Rectal smooth muscle tissue (tissue), 1 donor: Measurements from ENCODE around the gene CHURC1.

ENCODE experiments used
- H3K27ac ChIP-seq: one replicate; pipeline ENCODE4 v1.7.0; 2013; ENCODE audit warnings: low read depth, low read length, inconsistent platforms
- H3K27me3 ChIP-seq: one replicate; pipeline ENCODE4 v1.7.0; 2013; ENCODE audit warnings: low read length; ENCODE audit not compliant: control insufficient read depth, insufficient read depth
- H3K36me3 ChIP-seq: one replicate; pipeline ENCODE4 v1.7.0; 2013; ENCODE audit warnings: low read length; ENCODE audit not compliant: control insufficient read depth, insufficient read depth
- H3K4me1 ChIP-seq: one replicate; pipeline ENCODE4 v1.7.0; 2013; ENCODE audit warnings: low read length; ENCODE audit not compliant: control insufficient read depth, insufficient read depth
- H3K4me3 ChIP-seq: one replicate; pipeline ENCODE4 v1.7.0; 2013; ENCODE audit warnings: low read length
- H3K9ac ChIP-seq: one replicate; pipeline ENCODE4 v1.7.0; 2013; ENCODE audit warnings: low read length

Gene CHURC1

GRCh38 chr14:64932231-64932630 lies 18.0 kb downstream of the CHURC1 start:
- H3K4me3 ChIP-seq, result no peak overlapping the region
- H3K27ac ChIP-seq, result no peak overlapping the region
- no peaks in the 10 kb centered on the region for H3K27me3 ChIP-seq
- peaks cover 9% of the 10 kb centered on the region for H3K4me1 ChIP-seq
- H3K9ac ChIP-seq, result no peak overlapping the region
- H3K36me3 ChIP-seq, result peaks cover 4% of the 10 kb centered on the region

- Histone ChIP-seq H3K4me3 (no peak overlapping the region), H3K27ac (no peak overlapping the region), H3K9ac (no peak overlapping the region), H3K27me3 (no peaks in the 10 kb centered on the region), H3K36me3 (peaks cover 4% of the 10 kb centered on the region), H3K4me1 (peaks cover 9% of the 10 kb centered on the region)
Observed at GRCh38 chr14:64934338-64934929, 20.2 kb downstream of the CHURC1 start.

DNA sequence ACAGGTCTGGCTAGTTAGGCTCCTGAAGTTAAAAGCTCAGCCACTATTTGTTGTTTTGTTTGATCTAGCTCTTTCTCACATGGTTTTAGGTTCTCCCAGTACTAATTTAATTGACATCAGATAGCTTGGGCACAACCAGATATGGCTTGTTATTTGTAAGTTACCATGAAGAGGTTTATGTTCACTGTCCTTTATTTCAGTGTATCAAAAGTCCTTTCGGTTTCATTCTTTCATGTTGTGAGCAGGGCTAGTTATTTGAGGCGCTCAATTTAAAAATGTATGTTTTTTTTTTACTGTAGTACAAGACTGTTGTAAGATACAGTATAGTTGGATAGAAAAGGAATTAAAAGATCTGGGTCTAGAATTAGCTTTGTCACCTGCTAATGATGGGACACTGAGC lies 21.3 kb downstream of the CHURC1 start:
- Histone ChIP-seq H3K27me3 (no peaks in the 10 kb centered on the region), H3K4me1 (peaks cover 2% of the 10 kb centered on the region), H3K4me3 (no peak overlapping the region), H3K27ac (no peak overlapping the region), H3K36me3 (peaks cover 4% of the 10 kb centered on the region), H3K9ac (no peak overlapping the region)

GRCh38 chr14:64937171-64937820 lies 23.0 kb downstream of the CHURC1 start:
- no peak overlapping the region for H3K9ac ChIP-seq
- H3K36me3 ChIP-seq, result peaks cover 4% of the 10 kb centered on the region
- peaks cover 2% of the 10 kb centered on the region for H3K4me1 ChIP-seq
- H3K4me3 ChIP-seq, result no peak overlapping the region
- no peak overlapping the region for H3K27ac ChIP-seq
- H3K27me3 ChIP-seq, result no peaks in the 10 kb centered on the region

GRCh38 chr14:64937821-64938193 lies 23.6 kb downstream of the CHURC1 start:
- no peaks in the 10 kb centered on the region for H3K27me3 ChIP-seq
- H3K4me3 ChIP-seq, result no peak overlapping the region
- peaks cover 2% of the 10 kb centered on the region for H3K4me1 ChIP-seq
- H3K9ac ChIP-seq, result no peak overlapping the region
- no peak overlapping the region for H3K27ac ChIP-seq
- peaks cover 2% of the 10 kb centered on the region for H3K36me3 ChIP-seq

DNA sequence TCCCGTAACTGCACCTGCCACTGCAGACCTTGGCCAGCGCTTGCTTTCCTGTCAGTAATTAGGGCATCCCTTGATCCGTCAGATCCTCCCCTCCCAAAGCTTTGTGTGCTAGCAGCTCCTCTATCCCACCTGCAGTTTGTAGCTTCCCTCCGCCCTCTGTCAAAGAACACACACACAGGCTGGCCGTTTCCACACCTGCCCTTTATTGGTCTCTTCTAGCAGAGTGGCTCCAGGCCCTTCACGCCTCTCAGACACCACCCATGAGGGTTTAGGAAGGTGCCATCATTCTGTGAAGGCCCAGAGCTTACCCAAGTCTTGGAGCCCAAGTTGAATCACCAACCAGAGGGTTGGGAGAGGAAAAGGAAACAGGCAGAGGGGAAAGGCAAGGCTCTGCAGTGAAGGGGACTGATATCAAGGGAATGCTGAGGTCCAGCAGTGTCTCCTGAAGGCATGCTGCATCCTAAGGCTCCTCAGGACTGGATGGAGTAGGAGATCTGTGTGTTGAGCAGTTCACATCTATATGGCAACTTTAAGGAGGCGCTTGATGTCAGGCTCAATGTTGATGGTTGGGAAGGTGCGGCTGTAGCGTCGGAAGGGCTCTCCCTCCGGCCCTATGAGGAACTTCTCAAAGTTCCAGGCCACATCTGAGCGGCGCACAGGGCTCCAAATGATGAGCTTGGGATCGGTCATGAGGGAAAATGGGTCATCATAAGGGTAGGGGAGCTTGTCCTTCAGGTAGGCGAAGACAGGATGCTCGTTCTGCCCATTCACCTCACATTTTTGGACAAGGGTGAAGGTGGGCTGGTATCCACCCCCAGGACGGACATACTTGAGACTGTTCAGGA lies 24.9 kb downstream of the CHURC1 start:
- Histone ChIP-seq H3K4me3 (peak overlapping the region; percentile 23), H3K27me3 (no peaks in the 10 kb centered on the region), H3K36me3 (no peaks in the 10 kb centered on the region), H3K27ac (no peak overlapping the region), H3K4me1 (peaks cover 2% of the 10 kb centered on the region), H3K9ac (no peak overlapping the region)

DNA sequence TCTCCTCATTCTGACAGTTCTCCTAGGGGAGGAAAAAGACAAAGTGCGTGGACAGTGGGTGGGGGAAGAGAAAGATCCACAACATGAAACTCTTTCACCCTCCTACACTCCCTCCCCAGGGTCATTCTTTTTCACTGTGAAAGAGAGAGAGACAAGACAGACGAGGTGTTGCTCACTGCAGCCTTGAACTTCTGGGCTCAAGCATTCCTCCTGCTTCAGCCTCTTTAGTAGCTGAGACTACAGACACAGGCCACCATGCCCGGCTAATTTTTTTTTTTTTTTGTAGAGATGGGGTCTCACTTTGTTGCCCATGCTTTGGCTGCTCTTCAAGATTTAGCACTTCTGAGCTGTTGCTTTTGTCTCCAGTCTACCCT lies 25.5 kb downstream of the CHURC1 start:
- no peaks in the 10 kb centered on the region for H3K27me3 ChIP-seq
- H3K4me3 ChIP-seq, result peak overlapping the region; percentile 23
- H3K36me3 ChIP-seq, result no peaks in the 10 kb centered on the region
- H3K9ac ChIP-seq, result no peak overlapping the region
- H3K27ac ChIP-seq, result no peak overlapping the region
- H3K4me1 ChIP-seq, result peaks cover 2% of the 10 kb centered on the region

DNA sequence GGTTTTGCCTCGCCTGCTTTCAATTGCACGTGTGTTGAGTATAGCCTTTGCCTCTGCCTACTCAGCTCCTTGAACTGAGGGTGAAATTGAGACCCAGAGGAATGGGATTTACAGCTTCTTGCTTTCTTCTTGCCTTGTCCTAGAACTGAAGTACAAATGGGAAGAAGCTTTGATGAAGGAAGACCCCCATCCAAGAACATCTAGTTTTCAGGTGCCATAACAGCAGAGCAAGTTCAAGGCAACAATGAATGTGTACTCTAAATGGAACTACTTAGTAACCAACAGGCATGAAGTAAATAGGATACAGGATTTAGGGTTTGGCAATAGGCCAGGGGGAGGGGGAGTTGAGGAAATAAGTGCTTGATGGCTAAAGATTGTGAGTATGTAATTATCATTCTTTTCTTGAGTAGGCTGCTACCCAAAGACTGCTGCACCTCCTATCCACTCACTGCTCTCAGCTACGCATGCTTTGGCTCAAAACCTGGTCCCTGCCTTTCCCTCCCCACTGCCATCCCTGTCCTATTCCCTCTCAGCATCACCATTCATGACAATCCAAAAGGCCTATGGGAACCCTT lies 26.2 kb downstream of the CHURC1 start:
- Histone ChIP-seq H3K4me3 (peak overlapping the region; percentile 55), H3K4me1 (peaks cover 2% of the 10 kb centered on the region), H3K36me3 (no peaks in the 10 kb centered on the region), H3K27ac (no peak overlapping the region), H3K27me3 (no peaks in the 10 kb centered on the region), H3K9ac (no peak overlapping the region)

DNA sequence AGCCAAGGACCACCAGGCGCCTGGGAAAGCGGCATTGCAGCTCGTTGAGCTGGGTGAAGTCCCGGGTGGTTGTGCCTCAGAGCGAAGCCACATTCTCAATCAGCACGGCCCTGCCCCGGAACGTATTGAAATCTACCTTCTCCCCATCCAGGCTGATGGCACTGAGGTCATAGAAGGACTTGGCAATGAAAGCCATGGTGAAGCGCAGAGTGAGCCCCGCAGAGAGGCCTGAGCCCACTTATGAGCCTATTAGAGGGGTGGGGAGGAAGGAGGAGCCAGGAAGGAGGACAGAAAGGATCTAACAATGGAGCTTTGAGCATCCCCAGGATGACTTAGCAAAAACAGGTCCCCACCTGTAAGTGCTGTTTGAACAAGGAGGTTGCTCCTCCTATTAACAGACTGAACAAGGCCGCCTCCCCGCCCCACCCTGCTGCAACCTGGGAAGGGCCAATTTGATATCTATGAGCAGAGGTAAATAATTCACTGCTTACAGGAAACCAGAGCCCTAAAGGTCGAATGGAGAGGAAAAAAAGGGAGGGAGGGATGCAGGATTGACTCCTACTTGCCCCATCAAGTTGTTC lies 28.4 kb downstream of the CHURC1 start, which contains the start of gene GPX2:
Gene GPX2, minus strand, starts transcription at position 215 of the 581 bp plus-strand sequence. Its CDS starts 19 bp downstream, at position 196.
- Histone ChIP-seq H3K4me1 (no peaks in the 10 kb centered on the region), H3K27ac (no peak within 1 kb of the TSS)

GRCh38 chr14:64943556-64943955 lies 29.3 kb downstream of the CHURC1 start:
- Histone ChIP-seq H3K27ac (no peak overlapping the region), H3K4me3 (no peak overlapping the region), H3K9ac (no peak overlapping the region), H3K4me1 (no peaks in the 10 kb centered on the region), H3K36me3 (no peaks in the 10 kb centered on the region), H3K27me3 (no peaks in the 10 kb centered on the region)

More for the DNA sequence above, 28.4 kb downstream of the CHURC1 start, which contains the start of gene GPX2:
- Histone ChIP-seq H3K27me3 (no peaks in the 10 kb centered on the region), H3K9ac (peak within 1 kb of the TSS; percentile 24), H3K36me3 (no peaks in the 10 kb centered on the region), H3K4me3 (peak within 1 kb of the TSS; percentile 55)

DNA sequence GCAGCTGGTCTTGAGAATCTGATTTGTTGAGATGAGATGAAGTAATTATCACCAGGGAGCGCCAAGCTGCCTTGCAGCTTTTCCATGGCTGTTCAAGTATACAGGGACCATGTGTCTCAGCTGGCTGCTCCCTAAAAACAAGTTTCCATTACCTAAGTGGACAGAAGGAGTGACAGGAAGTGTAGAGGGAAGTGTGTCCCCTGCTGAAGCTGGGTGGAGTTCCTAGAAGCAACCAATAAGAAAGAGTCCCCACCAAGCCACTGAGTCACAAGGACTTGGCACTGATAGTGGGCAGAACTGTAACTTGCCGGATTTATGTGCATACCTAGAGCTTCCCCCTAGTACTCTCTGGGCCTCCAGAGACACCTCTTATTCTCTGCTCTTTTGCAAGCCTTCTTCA lies 29.8 kb downstream of the CHURC1 start:
- Histone ChIP-seq H3K36me3 (no peaks in the 10 kb centered on the region), H3K9ac (no peak overlapping the region), H3K27me3 (no peaks in the 10 kb centered on the region), H3K4me3 (no peak overlapping the region), H3K4me1 (no peaks in the 10 kb centered on the region), H3K27ac (no peak overlapping the region)

DNA sequence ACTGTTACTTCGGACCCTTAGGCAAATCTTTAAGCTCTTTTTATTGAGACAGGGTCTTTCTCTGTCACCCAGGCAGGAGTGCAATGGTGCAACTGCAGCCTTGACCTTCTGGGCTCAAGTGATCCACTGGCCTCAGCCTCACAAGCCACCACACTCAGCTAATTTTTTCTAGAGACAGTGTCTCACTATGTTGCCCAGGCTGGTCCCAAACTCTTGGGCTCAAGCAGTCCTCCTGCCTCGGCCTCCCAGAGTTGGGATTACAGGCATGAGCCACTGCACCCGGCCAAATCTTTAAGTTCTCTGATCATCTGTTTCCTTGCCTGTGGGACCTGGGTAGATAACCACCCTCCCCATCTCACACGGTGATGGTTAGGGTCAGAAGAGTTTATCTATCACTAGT lies 30.6 kb downstream of the CHURC1 start:
- Histone ChIP-seq H3K9ac (no peak overlapping the region), H3K36me3 (no peaks in the 10 kb centered on the region), H3K27ac (no peak overlapping the region), H3K4me1 (no peaks in the 10 kb centered on the region), H3K4me3 (no peak overlapping the region), H3K27me3 (no peaks in the 10 kb centered on the region)
